Measurements from ENCODE around the gene VDR.

DNA sequence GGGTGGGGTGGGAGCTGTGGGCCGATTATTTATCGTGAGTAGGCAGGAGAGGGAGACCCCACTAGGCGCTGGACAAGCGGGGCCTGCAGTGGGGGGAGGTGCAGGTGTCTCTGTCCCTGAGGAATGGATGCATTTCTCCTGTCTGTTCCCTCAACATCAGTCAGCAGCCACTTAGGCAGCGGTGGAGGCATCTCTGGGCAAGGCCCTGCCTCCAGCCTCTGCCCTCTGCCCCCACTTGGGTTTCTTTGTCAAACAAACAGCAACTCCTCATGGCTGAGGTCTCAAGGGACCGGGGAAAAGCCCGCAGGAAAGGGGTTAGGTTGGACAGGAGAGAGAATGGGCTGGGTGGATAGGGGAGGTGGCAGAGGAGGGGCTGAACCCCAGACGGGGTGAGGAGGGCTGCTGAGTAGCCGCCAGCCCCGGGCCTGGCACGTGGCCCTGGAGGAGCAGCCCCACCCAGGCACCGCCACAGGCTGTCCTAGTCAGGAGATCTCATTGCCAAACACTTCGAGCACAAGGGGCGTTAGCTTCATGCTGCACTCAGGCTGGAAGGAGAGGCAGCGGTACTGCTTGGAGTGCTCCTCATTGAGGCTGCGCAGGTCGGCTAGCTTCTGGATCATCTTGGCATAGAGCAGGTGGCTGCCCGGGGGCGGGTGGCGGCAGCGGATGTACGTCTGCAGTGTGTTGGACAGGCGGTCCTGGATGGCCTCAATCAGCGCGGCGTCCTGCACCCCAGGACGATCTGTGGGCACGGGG lies 60.4 kb downstream of the VDR start:
- no peak for TF ChIP-seq POLR2A (IDR thresholded peaks at IDR 0.05)
- no peak for TF ChIP-seq CTCF (IDR thresholded peaks at IDR 0.05)
